T47D (cell line): ENCODE measurements around the gene APOA5.
"Not testable (repeated sequence)": the region's sequence is repeated elsewhere in the genome, so short reads cannot be mapped to it uniquely, and the experiment has no call there.

Source experiments
- DNase-seq, 2 experiments: peaks; one replicate each; pipeline versions ENCODE4 v3.0.0 to v3.0.0-alpha.2; 2011 to 2012; ENCODE audit warnings: low read depth in 1 of 2, low spot score in 1 of 2
- JUND ChIP-seq: IDR thresholded peaks from 2 replicates; pipeline ENCODE4 v1.6.1; 2012; ENCODE audit warnings: low read depth
- in situ Hi-C: cut with HindIII; loops from 2 replicates; pipeline ENCODE4 v1.10.0; 2016; ENCODE audit warnings: low sequenced_read_pairs, low pct_unique_long_range_greater_than_20kb

Gene APOA5

GRCh38 chr11:116804001-116804400 is 12.3 kb upstream of the APOA5 start:
- in situ Hi-C loops = no loop called here
- no peak for TF ChIP-seq JUND
- DNase-seq = no peak

GRCh38 chr11:116801662-116802061 is 10.0 kb upstream of the APOA5 start:
- DNase-seq, in situ Hi-C loops: not testable (repeated sequence)

GRCh38 chr11:116800610-116801009 is 8.9 kb upstream of the APOA5 start:
- no peak for DNase-seq
- in situ Hi-C loops = no loop called here
- no peak for TF ChIP-seq JUND

GRCh38 chr11:116798368-116798767 is 6.7 kb upstream of the APOA5 start:
- in situ Hi-C loops = no loop called here
- no peak for DNase-seq
- TF ChIP-seq JUND = no peak

- no peak for DNase-seq
- TF ChIP-seq JUND = no peak
- in situ Hi-C loops = no loop called here
These were observed 6.1 kb upstream of the APOA5 start for GRCh38 chr11:116797816-116798215.

- in situ Hi-C loops = no loop called here
These were observed 4.9 kb upstream of the APOA5 start for GRCh38 chr11:116796548-116796947.

GRCh38 chr11:116794851-116795250 is 3.2 kb upstream of the APOA5 start:
- in situ Hi-C loops = no loop called here
- TF ChIP-seq JUND = no peak
- DNase-seq = no peak

More at GRCh38 chr11:116796548-116796947, 4.9 kb upstream of the APOA5 start:
- TF ChIP-seq JUND = no peak
- DNase-seq = no peak

GRCh38 chr11:116793772-116794097 is 2.1 kb upstream of the APOA5 start:
- in situ Hi-C loops = no loop called here
- peak in 1 of 2 experiments; percentile 55 for DNase-seq
- TF ChIP-seq JUND = no peak

GRCh38 chr11:116792869-116793771 is 1.4 kb upstream of the APOA5 start:
- no peak for DNase-seq
- TF ChIP-seq JUND = no peak
- in situ Hi-C loops = no loop called here

GRCh38 chr11:116792144-116792868 is 627 bp upstream of the APOA5 start:
- in situ Hi-C loops = no loop called here
- TF ChIP-seq JUND = no peak
- DNase-seq = no peak

- no peak for TF ChIP-seq JUND
- in situ Hi-C loops = no loop called here
- peak; percentile 69 to 93 for DNase-seq
These were observed 472 bp downstream of the APOA5 start for GRCh38 chr11:116791002-116791812.

GRCh38 chr11:116790167-116791001 is 1.3 kb downstream of the APOA5 start:
- in situ Hi-C loops = no loop called here
- no peak for TF ChIP-seq JUND

More at GRCh38 chr11:116790167-116791001, 1.3 kb downstream of the APOA5 start:
- no peak for DNase-seq
